Upper lobe of left lung (tissue), 4 donors: ENCODE measurements around the gene OTOF.

Experiments
- POLR2AphosphoS5 ChIP-seq, 2 donors: sonication (generic); formaldehyde crosslinking; IDR thresholded peaks; one replicate each; pipeline ENCODE4 v1.5.1; 2017; ENCODE audit warnings: antibody characterized with exemption in 2 of 2
- TF ChIP-seq, protein P1 (sequence below), 6 experiments: fragments of 450-650 bp in 4 of 6; fragments of 200-600 bp in 2 of 6; sonication (generic) in 2 of 6; IDR thresholded peaks; one replicate each; pipeline ENCODE4 v1.5.1; 2016 to 2019; ENCODE audit warnings: antibody characterized with exemption in 6 of 6

DNA sequence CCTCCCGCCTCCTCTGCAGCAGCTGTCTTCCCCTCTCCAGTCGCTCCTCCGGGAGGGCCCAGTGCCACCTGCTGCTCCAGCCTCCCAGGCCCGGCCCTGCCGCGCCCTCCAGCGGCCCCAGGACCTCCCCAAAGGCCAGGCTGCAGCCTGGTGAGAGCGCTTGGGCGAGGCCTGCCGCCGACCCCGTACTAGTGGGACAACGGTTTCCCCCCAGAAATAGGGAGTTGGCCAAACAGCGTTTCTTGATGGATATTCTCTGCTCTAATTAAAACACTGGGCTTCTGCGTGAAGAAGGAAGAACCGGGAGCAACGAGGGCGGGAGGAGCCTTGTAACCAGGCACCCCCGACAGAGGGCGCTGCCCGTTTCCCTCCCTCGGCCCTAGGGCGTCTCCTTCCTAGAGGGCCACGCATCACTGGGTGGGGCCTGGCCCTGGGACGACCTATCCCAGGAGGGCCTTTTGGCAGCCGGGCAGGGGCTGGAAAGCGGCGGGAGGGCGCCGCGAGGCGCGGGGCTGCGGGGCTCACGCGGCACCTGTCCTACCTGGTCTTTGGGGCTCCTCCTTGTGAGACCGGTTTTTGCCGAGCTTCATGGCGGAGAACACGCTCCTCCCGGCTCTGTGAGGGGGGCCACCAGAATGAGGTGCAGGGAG, 25.4 kb upstream of the OTOF start:
- TF ChIP-seq, protein P1, sequence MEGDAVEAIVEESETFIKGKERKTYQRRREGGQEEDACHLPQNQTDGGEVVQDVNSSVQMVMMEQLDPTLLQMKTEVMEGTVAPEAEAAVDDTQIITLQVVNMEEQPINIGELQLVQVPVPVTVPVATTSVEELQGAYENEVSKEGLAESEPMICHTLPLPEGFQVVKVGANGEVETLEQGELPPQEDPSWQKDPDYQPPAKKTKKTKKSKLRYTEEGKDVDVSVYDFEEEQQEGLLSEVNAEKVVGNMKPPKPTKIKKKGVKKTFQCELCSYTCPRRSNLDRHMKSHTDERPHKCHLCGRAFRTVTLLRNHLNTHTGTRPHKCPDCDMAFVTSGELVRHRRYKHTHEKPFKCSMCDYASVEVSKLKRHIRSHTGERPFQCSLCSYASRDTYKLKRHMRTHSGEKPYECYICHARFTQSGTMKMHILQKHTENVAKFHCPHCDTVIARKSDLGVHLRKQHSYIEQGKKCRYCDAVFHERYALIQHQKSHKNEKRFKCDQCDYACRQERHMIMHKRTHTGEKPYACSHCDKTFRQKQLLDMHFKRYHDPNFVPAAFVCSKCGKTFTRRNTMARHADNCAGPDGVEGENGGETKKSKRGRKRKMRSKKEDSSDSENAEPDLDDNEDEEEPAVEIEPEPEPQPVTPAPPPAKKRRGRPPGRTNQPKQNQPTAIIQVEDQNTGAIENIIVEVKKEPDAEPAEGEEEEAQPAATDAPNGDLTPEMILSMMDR (IDR thresholded peaks at IDR 0.05): peak; percentile 66 to 88 (median 80)
- no peak for TF ChIP-seq POLR2AphosphoS5 (IDR thresholded peaks at IDR 0.05)
